Thoracic aorta (tissue), 2 donors: ENCODE measurements around the gene ADAMTS2. TPM values are rescaled to one million over a fixed set of nuclear protein-coding genes. Genes with fewer than 3 reads are reported as not detected.

Experiments
- ATAC-seq: fragments of 150-250 bp; one replicate; pipeline ENCODE4 v1.8.0; 2017; ENCODE audit warnings: low read depth; ENCODE audit not compliant: insufficient number of reproducible peaks, low FRiP score
- DNase-seq: peaks from one replicate; pipeline ENCODE4 v3.0.0-alpha.2; 2020; ENCODE audit warnings: low spot score
- H3K27ac ChIP-seq, 2 donors: fragments of 200-600 bp; sonication (generic); 1 replicate in 1 of 2; 2 replicates in 1 of 2; pipeline ENCODE4 v1.5.1; 2016; ENCODE audit warnings: mild to moderate bottlenecking in 2 of 2, moderate library complexity in 2 of 2
- H3K27me3 ChIP-seq: fragments of 200-600 bp; sonication (generic); replicated peaks from 2 replicates; pipeline ENCODE4 v1.6.0; 2016; ENCODE audit warnings: mild to moderate bottlenecking; ENCODE audit not compliant: insufficient read depth
- H3K36me3 ChIP-seq: fragments of 200-600 bp; sonication (generic); one replicate; pipeline ENCODE4 v1.5.1; 2016
- H3K4me1 ChIP-seq, 2 donors: fragments of 200-600 bp; sonication (generic); 1 replicate in 1 of 2; 2 replicates in 1 of 2; pipeline versions ENCODE4 v1.5.1 to v1.6.0; 2016; ENCODE audit warnings: low read depth in 2 of 2, mild to moderate bottlenecking in 1 of 2; ENCODE audit not compliant: control insufficient read depth in 1 of 2
- H3K4me3 ChIP-seq: fragments of 200-600 bp; sonication (generic); 2 replicates; pipeline ENCODE4 v1.5.1; 2016; ENCODE audit warnings: mild to moderate bottlenecking
- H3K9me3 ChIP-seq: fragments of 200-600 bp; sonication (generic); 2 replicates; pipeline ENCODE4 v1.5.1; 2016
- total RNA-seq, 2 donors: library from RNA; depleted of rRNA; stranded (reverse); fragments of >200 nt; gene quantifications; one replicate each; pipeline versions ENCODE4 v1.1.0 to v1.2.3, GENCODE V29; 2016
- TF ChIP-seq, protein P1 (sequence below): fragments of 200-600 bp; sonication (generic); IDR thresholded peaks from one replicate; pipeline ENCODE4 v1.5.1; 2019; ENCODE audit warnings: antibody characterized with exemption

The ADAMTS2 gene
- total RNA-seq, 2 donors from 2014 or later: 34.4 to 60.7 TPM

DNA sequence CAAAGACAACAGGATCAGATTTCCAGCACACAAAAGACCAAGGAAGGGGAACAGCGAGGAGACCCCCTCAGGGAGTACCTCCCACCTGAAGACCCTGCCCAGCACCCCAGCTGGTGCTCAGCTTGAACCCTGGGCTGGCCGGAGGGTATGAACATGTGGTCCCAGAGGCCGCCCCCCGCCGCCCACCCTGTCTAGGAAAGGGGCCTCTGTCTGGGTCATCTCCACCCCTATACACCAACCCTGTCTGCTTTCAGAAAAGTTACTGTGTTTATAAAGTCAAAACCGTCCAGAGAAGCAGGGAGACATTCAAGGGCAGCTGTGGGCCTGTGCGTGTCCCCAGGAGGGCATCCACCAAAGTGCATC, 72.2 kb downstream of the ADAMTS2 start:
- TF ChIP-seq, protein P1, sequence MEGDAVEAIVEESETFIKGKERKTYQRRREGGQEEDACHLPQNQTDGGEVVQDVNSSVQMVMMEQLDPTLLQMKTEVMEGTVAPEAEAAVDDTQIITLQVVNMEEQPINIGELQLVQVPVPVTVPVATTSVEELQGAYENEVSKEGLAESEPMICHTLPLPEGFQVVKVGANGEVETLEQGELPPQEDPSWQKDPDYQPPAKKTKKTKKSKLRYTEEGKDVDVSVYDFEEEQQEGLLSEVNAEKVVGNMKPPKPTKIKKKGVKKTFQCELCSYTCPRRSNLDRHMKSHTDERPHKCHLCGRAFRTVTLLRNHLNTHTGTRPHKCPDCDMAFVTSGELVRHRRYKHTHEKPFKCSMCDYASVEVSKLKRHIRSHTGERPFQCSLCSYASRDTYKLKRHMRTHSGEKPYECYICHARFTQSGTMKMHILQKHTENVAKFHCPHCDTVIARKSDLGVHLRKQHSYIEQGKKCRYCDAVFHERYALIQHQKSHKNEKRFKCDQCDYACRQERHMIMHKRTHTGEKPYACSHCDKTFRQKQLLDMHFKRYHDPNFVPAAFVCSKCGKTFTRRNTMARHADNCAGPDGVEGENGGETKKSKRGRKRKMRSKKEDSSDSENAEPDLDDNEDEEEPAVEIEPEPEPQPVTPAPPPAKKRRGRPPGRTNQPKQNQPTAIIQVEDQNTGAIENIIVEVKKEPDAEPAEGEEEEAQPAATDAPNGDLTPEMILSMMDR: no peak
- H3K4me3 ChIP-seq: no peak overlapping the region
- H3K27me3 ChIP-seq: no peaks in the 10 kb centered on the region
- H3K9me3 ChIP-seq: no peaks in the 10 kb centered on the region
- no peak for ATAC-seq
- H3K27ac ChIP-seq: peak overlapping the region in 1 of 2 donors; percentile 1
- DNase-seq: no peak
- H3K36me3 ChIP-seq: no peaks in the 10 kb centered on the region
- peaks cover 13 to 66% of the 10 kb centered on the region in 2 donors for H3K4me1 ChIP-seq

DNA sequence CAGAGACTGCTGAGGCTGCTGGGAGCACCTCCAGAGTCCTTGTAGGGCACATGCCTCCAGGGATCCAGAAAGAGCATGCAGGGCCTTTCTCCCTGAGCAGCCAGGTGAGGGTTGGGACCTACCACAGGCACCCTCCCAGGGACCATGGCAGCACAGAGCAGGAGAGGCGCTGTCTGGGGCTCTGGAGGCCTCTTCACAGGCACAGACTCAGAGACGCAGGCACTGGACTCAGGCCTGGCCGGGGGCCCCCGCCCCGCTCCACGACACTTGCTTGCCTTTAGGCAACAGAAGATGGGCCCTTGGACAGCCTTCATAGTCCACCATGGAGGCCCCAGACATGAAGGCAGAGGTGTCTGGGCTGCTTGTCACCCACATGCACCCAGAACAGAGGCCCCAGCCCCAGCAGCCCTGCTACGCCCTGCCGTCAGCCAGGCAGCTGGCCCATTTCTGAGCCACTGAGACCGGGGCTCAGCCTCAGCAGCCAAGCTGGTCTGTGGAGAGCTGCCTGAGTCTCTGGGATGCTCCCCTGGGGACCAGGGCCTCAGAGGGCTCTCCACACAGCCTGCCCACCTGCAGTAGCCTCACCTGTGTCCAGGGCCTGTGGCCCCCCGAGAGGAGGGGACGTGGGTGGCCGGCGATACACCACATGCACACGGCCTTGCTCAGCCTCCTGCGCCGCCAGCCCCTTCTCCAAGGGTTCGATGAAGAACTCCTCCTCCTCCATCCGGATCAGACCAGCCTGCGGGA, 72.8 kb downstream of the ADAMTS2 start:
- Histone ChIP-seq H3K36me3 (no peaks in the 10 kb centered on the region), H3K27me3 (no peaks in the 10 kb centered on the region), H3K4me3 (no peak overlapping the region), H3K9me3 (no peaks in the 10 kb centered on the region), H3K4me1 (peaks cover 15 to 71% of the 10 kb centered on the region in 2 donors), H3K27ac (no peak overlapping the region)
- TF ChIP-seq, protein P1: no peak
- DNase-seq (no peak), ATAC-seq (no peak)

DNA sequence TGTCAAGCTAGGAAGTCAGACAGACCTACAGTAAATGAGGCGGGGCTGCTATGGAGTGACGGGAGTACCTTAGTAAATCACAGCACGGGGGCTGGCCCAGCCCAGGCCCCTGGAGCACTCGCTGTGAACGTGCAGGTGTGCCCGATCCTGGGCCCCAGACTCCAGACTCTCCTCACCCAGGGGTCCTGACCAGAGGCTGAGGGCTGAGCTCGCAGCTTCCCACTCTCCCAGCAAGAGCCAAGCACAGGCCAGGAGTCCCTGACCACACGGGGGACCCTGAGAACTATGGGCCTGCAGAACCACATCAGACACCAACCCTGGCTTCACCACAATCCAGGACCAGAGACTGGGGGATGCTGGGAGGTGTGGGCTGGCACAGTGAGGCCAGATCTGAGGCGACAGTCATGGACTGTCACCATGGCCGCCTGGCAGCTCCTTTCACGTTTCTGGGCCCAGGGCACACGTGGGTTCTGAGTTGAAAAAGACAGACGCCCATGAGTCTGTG, 73.4 kb downstream of the ADAMTS2 start:
- Histone ChIP-seq H3K9me3 (no peaks in the 10 kb centered on the region), H3K27me3 (no peaks in the 10 kb centered on the region), H3K4me1 (peaks cover 21 to 76% of the 10 kb centered on the region in 2 donors), H3K4me3 (no peak overlapping the region), H3K36me3 (no peaks in the 10 kb centered on the region), H3K27ac (no peak overlapping the region)
- TF ChIP-seq, protein P1: no peak
- ATAC-seq (no peak), DNase-seq (no peak)

DNA sequence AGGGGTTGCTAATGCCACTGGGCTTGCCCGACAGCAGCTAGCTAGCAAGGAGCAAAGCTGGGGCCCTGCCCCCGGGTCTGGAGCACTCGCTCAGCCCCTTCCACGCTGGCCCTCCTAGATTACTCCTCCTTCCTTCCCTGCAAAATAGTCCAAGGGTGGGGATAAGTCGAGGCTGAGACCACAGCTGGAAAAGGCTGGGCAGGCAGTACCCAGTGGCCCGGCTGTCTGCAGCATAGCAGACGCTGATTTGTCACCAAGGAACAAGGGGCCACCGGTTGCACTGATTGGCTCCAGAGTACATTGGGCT, 73.9 kb downstream of the ADAMTS2 start:
- Histone ChIP-seq H3K36me3 (no peaks in the 10 kb centered on the region), H3K9me3 (no peaks in the 10 kb centered on the region), H3K27ac (peak overlapping the region in 1 of 2 donors; percentile 29), H3K4me1 (peaks cover 22 to 76% of the 10 kb centered on the region in 2 donors), H3K4me3 (no peak overlapping the region), H3K27me3 (no peaks in the 10 kb centered on the region)
- DNase-seq (no peak), ATAC-seq (no peak)
- TF ChIP-seq, protein P1: no peak

DNA sequence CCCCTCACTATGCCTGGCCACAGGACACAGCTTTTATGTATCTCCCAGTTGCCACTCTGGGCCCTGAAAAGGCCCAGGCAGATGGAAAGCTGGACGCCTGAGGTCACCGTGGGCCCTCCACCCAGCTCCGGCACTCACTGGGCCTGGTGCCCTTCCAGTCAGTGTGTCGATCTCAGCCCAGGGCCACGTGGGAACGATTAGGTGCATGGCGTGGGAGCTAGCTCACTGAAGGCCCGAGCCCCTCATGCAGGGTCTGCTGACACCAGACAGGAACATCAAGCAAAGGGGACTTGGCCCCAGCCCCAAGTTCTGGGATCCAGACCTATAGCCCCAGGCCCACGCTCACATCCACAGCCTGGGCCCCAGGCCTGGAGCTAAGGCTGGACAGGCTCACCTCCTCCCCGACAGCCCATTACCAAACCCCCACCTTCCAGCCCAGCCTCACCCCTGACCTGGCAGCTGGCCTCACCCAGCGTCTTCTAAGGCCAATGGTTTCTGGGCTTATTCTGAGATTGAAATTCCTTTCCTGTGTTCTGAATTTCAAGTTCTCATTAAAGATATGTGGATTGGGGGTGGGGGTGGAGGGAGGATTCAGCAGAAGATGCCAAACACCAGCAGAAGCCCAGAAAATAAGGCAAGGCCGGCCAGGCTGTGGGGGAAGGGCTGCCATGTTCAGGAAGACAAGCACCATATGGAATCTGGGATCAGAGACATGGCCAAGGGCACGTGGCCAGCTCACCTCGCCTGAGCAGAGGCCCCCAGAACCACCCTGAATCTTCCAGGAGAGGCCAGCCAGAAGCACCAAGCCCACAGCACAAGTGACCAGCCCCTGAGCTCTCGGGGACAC, 74.5 kb downstream of the ADAMTS2 start:
- ATAC-seq (no peak), DNase-seq (no peak)
- Histone ChIP-seq H3K27ac (peak overlapping the region; percentile 26 to 29), H3K4me1 (peaks cover 28 to 76% of the 10 kb centered on the region in 2 donors), H3K9me3 (no peaks in the 10 kb centered on the region), H3K36me3 (no peaks in the 10 kb centered on the region), H3K4me3 (no peak overlapping the region), H3K27me3 (no peaks in the 10 kb centered on the region)
- TF ChIP-seq, protein P1: no peak
